Osteocyte (in vitro differentiated cells): Measurements from ENCODE around the gene MLANA. TPM values are rescaled to one million over a fixed set of nuclear protein-coding genes. Genes with fewer than 3 reads are reported as not detected.

Source experiments
- DNase-seq: peaks from one replicate; pipeline ENCODE4 v3.0.0; 2021; ENCODE audit warnings: mixed read lengths; ENCODE audit not compliant: unreplicated experiment; ENCODE audit errors: extremely low spot score
- H3K27ac Mint-ChIP-seq: one replicate; pipeline ENCODE4 v1.8.0; 2021; ENCODE audit warnings: mild to moderate bottlenecking, mixed read lengths; ENCODE audit not compliant: unreplicated experiment
- H3K27me3 Mint-ChIP-seq: one replicate; pipeline ENCODE4 v1.8.0; 2021; ENCODE audit warnings: mixed read lengths; ENCODE audit not compliant: unreplicated experiment
- H3K36me3 Mint-ChIP-seq: one replicate; pipeline ENCODE4 v1.8.0; 2021; ENCODE audit warnings: mixed read lengths; ENCODE audit not compliant: unreplicated experiment
- H3K4me1 Mint-ChIP-seq: one replicate; pipeline ENCODE4 v1.8.0; 2021; ENCODE audit warnings: mixed read lengths; ENCODE audit not compliant: unreplicated experiment
- H3K4me3 Mint-ChIP-seq: one replicate; pipeline ENCODE4 v1.8.0; 2021; ENCODE audit warnings: mild to moderate bottlenecking, moderate library complexity, mixed read lengths; ENCODE audit not compliant: unreplicated experiment
- H3K9me3 Mint-ChIP-seq: one replicate; pipeline ENCODE4 v1.8.0; 2021; ENCODE audit warnings: mixed read lengths; ENCODE audit not compliant: unreplicated experiment
- CTCF ChIP-seq: fragments of 200-600 bp; sonication (generic); IDR thresholded peaks from 2 replicates; pipeline ENCODE4 v1.5.0; 2021; ENCODE audit warnings: antibody characterized with exemption, mild to moderate bottlenecking, moderate library complexity
- total RNA-seq: library from RNA; stranded (reverse); gene quantifications from 2 replicates; pipeline ENCODE4 v1.2.1, GENCODE V29; 2021

MLANA gene
- total RNA-seq, 1 donor from 2014 or later: not detected

- no peak for TF ChIP-seq CTCF
- peaks cover 3% of the 10 kb centered on the region for H3K4me1 Mint-ChIP-seq
- H3K9me3 Mint-ChIP-seq: no peaks in the 10 kb centered on the region
- peaks cover 6% of the 10 kb centered on the region for H3K36me3 Mint-ChIP-seq
- DNase-seq: no peak
- H3K4me3 Mint-ChIP-seq: no peak overlapping the region
- no peak overlapping the region for H3K27ac Mint-ChIP-seq
- H3K27me3 Mint-ChIP-seq: peaks cover 66% of the 10 kb centered on the region
Observed at GRCh38 chr9:5851445-5851844, 39.2 kb upstream of the MLANA start.

DNA sequence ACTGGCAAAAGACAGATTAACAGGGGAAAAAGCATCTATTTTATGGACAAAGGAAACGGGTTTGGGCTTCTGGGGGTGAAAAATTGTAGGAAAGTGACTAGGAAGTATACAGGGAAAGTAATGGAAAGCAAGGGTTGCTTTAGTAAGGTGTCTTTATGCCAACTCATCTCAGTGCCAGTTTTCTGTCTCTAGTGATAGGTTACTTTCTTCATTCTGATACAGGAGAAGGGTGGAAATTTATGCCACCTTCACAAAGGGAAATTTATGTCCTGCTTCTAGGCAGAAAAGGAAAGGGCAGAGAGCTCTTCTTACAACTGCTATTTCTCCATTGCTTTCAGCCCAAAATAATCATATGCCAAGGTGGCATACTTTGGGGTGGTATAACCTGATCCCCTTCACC, 37.7 kb upstream of the MLANA start:
- Mint-ChIP-seq H3K4me3 (no peak overlapping the region), H3K27ac (no peak overlapping the region), H3K27me3 (peaks cover 66% of the 10 kb centered on the region), H3K4me1 (peaks cover 3% of the 10 kb centered on the region), H3K36me3 (peaks cover 6% of the 10 kb centered on the region), H3K9me3 (no peaks in the 10 kb centered on the region)
- DNase-seq: no peak
- no peak for TF ChIP-seq CTCF

DNA sequence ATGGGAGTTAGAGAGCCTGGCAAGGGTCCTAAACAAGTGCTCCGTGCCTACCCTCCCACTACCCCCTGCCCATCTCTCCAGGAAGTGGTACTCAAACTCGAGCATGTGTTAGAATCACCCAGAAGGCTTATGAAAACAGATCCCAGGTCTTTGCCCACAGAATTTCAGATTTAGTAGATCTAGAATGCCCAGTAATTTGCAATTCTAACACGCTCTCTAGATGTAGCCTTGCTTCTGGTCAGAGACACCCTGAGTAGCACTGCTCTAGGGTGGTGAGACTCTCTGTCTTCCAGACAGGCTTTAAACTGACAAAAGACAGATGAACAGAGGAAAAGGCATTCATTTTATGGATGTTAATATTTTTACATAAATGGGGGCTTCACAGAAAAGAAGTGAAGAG, 37.1 kb upstream of the MLANA start:
- no peak for DNase-seq
- no peaks in the 10 kb centered on the region for H3K9me3 Mint-ChIP-seq
- H3K36me3 Mint-ChIP-seq: peaks cover 6% of the 10 kb centered on the region
- H3K4me3 Mint-ChIP-seq: no peak overlapping the region
- H3K27ac Mint-ChIP-seq: no peak overlapping the region
- H3K4me1 Mint-ChIP-seq: peaks cover 3% of the 10 kb centered on the region
- H3K27me3 Mint-ChIP-seq: peaks cover 61% of the 10 kb centered on the region
- TF ChIP-seq CTCF: no peak

DNA sequence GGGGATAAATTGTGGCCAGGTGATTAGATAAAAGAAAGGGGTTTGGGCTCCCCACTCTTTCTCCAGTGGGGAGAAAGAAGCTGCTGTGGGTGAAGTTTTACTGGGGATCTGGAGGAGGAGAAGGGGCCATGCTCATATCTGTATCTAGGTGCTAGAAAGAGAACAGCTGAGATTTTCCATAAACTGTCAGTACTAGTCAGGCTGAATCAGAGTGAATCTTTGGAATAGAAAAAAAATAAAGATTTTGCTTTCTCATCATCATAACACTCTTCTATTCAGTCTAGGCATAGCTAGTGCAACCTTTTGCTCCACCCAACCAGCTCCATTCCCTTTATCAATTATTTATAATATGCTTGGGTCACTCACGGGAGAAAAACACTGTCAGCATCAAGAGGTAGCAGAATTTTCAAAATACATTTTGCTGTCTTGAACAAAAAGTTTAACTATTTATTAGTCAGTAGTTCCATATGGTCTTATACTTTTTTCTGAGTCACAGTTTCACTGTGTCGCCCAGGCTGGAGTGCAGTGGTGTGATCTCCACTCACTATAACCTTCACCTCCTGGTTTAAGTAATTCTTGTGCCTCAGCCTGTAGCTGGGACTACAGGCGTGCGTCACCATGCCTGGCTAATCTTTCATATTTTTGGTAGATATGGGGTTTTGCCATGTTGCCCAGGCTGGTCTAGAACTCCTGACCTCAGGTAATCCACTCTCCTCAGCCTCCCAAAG, 36.5 kb upstream of the MLANA start:
- no peak for TF ChIP-seq CTCF
- no peak overlapping the region for H3K27ac Mint-ChIP-seq
- H3K36me3 Mint-ChIP-seq: peaks cover 6% of the 10 kb centered on the region
- H3K9me3 Mint-ChIP-seq: no peaks in the 10 kb centered on the region
- no peak for DNase-seq
- H3K4me3 Mint-ChIP-seq: no peak overlapping the region
- H3K27me3 Mint-ChIP-seq: peaks cover 61% of the 10 kb centered on the region
- H3K4me1 Mint-ChIP-seq: peaks cover 3% of the 10 kb centered on the region

DNA sequence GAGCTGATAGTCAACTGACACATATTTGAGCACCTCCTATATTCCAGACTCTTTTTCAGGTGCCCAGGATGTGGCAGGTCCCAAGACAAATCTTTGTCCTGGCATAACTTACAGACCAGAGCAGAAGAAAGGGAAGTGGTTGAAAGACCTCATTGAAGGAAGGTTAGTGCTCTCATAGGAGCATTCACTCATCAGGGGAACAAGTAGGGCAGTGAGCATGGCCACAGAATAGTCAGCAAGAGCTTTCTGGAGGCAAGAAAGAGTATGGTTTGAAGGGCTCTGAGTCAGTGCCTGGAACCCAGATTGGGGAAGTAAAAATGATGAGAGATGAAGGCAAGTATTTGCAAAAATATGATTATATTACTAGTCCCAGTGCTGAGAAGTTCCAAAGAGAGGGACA, 32.8 kb upstream of the MLANA start:
- H3K4me3 Mint-ChIP-seq: no peak overlapping the region
- no peak for TF ChIP-seq CTCF

More for the DNA sequence above, 32.8 kb upstream of the MLANA start:
- no peak for DNase-seq
- Mint-ChIP-seq H3K27me3 (peaks cover 44% of the 10 kb centered on the region), H3K27ac (no peak overlapping the region), H3K36me3 (peaks cover 6% of the 10 kb centered on the region), H3K9me3 (no peaks in the 10 kb centered on the region), H3K4me1 (peaks cover 3% of the 10 kb centered on the region)
